Effector memory CD4-positive, alpha-beta T cell (primary cell): ENCODE measurements around the gene PRDM10.
A peak's percentile ranks its signal among the peaks of the same experiment; 100 is the strongest.
"Not testable (repeated sequence)": the region's sequence is repeated elsewhere in the genome, so short reads cannot be mapped to it uniquely, and the experiment has no call there.

Experiments used
- DNase-seq, 3 donors: peaks; one replicate each; pipeline ENCODE4 v3.0.0-alpha.2; 2020
- H3K27ac ChIP-seq: 2 replicates; pipeline ENCODE4 v1.7.0; 2013; ENCODE audit warnings: mild to moderate bottlenecking, low read length, moderate library complexity; ENCODE audit not compliant: insufficient read depth, poor library complexity, severe bottlenecking
- H3K27me3 ChIP-seq: replicated peaks from 2 replicates; pipeline ENCODE4 v1.7.0; 2013; ENCODE audit warnings: mild to moderate bottlenecking, low read length; ENCODE audit not compliant: insufficient read depth, control insufficient read depth, poor library complexity, severe bottlenecking
- H3K36me3 ChIP-seq: 2 replicates; pipeline ENCODE4 v1.7.0; 2013; ENCODE audit warnings: mild to moderate bottlenecking, low read length, moderate library complexity; ENCODE audit not compliant: control insufficient read depth, insufficient read depth
- H3K4me1 ChIP-seq: 2 replicates; pipeline ENCODE4 v1.7.0; 2013; ENCODE audit warnings: low read length, mild to moderate bottlenecking; ENCODE audit not compliant: control insufficient read depth, insufficient read depth, poor library complexity, severe bottlenecking
- H3K4me3 ChIP-seq: 2 replicates; pipeline ENCODE4 v1.7.0; 2013; ENCODE audit warnings: low read length, low read depth, mild to moderate bottlenecking; ENCODE audit not compliant: insufficient read depth, poor library complexity, severe bottlenecking
- H3K9me3 ChIP-seq: 2 replicates; pipeline ENCODE4 v1.7.0; 2013; ENCODE audit warnings: mild to moderate bottlenecking, low read length, moderate library complexity; ENCODE audit not compliant: control insufficient read depth

Gene PRDM10

GRCh38 chr11:130015846-130016245 is 13.2 kb upstream of the PRDM10 start:
- not testable (repeated sequence) for H3K9me3 ChIP-seq, H3K27ac ChIP-seq, H3K4me1 ChIP-seq, DNase-seq, H3K36me3 ChIP-seq, H3K27me3 ChIP-seq, H3K4me3 ChIP-seq

DNA sequence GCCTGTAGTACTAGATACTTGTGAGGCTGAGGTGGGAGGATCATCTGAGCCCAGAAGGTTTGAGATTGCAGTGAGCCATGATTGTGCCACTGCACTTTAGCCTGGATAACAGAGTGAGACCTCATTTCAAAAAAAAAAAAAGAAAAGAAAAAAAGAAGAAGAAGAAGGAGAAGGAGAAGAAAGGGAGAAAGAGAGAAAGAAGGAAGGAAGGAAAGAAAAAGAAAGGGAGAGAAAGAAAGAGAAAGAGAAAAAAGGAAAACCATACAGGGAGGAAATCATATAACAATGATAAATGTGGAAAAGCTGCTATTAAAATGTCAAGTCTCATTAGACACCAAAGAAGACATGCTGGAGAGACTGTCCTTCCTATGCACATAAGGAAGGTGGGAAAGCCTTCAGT is 5.7 kb upstream of the PRDM10 start:
- no peak overlapping the region for H3K27ac ChIP-seq
- H3K4me1 ChIP-seq = no peaks in the 10 kb centered on the region
- H3K4me3 ChIP-seq = no peak overlapping the region
- H3K9me3 ChIP-seq = no peaks in the 10 kb centered on the region
- H3K36me3 ChIP-seq = no peaks in the 10 kb centered on the region
- DNase-seq = no peak
- H3K27me3 ChIP-seq = no peaks in the 10 kb centered on the region

DNA sequence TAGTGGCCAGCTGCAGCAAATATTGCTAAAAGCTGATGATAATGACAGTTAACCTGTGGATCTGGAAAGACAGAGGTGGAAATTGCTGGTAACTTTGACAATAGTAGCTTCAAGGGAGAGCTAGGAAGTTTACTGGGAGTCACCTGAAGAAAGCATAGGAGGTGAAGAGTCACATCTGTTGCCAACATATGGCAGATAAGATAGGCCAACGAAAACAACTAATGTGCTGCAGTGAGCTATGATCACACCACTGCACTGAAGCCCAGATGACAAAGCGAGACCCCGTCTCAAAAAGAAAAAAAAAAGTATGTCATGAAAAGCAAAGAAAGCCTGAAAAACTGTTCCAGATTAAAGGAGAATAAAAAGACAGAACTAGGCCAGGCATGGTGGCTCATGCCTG is 4.3 kb upstream of the PRDM10 start:
- H3K4me3 ChIP-seq = no peak overlapping the region
- H3K4me1 ChIP-seq = no peaks in the 10 kb centered on the region
- no peak for DNase-seq
- no peak overlapping the region for H3K27ac ChIP-seq
- H3K9me3 ChIP-seq = no peaks in the 10 kb centered on the region
- no peaks in the 10 kb centered on the region for H3K27me3 ChIP-seq
- no peaks in the 10 kb centered on the region for H3K36me3 ChIP-seq

- H3K4me3 ChIP-seq = peak overlapping the region; percentile 79
- H3K9me3 ChIP-seq = no peaks in the 10 kb centered on the region
- H3K27me3 ChIP-seq = no peaks in the 10 kb centered on the region
- peak overlapping the region; percentile 99 for H3K27ac ChIP-seq
- DNase-seq = no peak
- peaks cover 8% of the 10 kb centered on the region for H3K4me1 ChIP-seq
- no peaks in the 10 kb centered on the region for H3K36me3 ChIP-seq
Measured at GRCh38 chr11:130003717-130004001, 1.0 kb upstream of the PRDM10 start.

DNA sequence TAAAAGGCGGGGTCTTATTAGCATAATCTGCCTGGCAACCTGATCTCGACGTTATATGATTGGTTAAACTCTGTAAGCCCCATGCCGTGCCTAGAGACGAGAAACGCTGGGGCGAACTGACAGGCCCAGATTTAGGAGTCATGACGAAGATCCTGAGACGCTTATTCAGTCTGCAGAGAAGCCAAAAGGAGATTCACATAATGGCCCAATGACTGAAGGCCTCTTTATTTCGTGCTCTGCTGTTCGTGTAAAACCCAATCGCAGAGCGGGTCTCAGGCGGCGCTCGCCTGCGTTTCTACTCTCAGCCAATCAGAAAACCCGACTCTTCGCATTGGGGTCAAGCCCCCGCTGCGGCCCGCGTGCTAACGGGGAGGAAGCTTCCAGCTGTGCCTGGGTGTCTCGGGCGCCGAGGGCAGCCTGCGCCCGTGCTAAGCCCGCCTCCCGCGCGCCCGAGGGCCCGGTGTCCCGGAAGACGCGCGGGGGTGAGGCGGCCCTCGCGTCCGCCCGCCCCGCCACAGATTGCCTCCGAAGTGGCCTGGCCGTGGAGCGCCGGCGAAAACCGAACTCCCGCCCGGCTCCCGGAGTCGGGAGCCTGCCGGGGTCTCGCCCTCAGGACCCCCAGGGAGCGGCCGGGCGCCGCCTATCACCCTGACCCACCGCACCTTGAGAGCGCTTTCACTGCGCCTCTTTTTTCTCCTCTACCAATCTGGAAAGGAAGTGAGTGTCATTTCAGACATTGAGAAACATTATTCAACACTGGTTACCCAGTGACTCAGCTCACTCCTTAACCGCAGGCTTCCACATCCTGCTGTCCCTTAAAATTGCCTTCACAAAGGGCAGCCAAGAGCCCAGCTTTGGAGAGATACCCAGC is 446 bp upstream of the PRDM10 start:
- Histone ChIP-seq H3K27me3 (no peaks in the 10 kb centered on the region), H3K4me1 (peaks cover 8% of the 10 kb centered on the region), H3K36me3 (no peaks in the 10 kb centered on the region), H3K4me3 (peak overlapping the region; percentile 79), H3K9me3 (no peaks in the 10 kb centered on the region), H3K27ac (peak overlapping the region; percentile 99)
- peak; percentile 83 to 88 (median 87) for DNase-seq

DNA sequence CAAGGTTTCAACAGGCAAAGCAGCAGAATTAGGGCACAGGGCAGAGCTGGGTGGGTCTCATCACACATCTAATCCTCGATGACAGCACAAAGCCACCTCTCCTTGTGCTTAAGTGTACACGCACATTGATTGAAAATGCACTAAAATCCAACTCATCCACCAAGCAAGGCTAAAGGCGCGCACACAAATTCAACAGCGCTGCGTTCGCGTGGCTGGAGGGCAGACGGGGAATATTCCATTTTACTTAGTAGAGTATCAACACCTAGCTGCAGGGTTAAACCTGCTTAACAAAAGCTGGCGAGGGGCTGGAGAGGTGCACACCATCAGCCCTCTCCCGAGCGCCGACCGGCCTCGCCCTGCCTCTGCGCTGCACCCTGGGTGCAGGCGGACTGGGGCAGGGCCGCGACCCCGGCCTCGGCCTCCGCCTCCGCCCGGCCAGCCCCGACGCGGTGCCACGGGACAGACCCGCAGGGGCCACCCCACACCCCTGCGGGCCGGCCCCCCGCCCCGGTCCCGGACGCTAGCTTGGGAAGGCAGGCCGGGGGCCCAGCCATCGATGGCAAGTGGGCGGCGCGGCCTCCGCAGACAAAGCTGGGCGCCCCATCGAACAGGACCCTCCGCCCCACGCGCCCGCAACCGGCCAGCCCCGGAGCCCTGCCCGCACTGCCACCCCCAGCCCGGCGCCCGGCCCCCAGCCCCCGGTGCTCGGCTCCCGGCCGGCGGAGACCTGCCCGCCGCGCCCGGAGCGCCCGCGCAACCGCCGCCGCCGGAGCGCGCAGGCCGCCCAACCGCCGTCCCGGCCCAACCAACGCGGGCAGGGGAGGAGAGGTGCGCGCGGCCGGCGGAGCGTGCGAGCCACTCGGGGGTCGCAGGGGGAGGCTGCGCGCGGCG is 929 bp downstream of the PRDM10 start:
- Histone ChIP-seq H3K4me1 (peaks cover 8% of the 10 kb centered on the region), H3K36me3 (no peaks in the 10 kb centered on the region), H3K9me3 (no peaks in the 10 kb centered on the region), H3K27me3 (no peaks in the 10 kb centered on the region), H3K4me3 (peak overlapping the region; percentile 79), H3K27ac (peak overlapping the region; percentile 99)
- DNase-seq = peak in 1 of 3 donors; percentile 22

GRCh38 chr11:130000552-130001176 is 2.0 kb downstream of the PRDM10 start:
- Histone ChIP-seq H3K9me3 (no peaks in the 10 kb centered on the region), H3K36me3 (no peaks in the 10 kb centered on the region), H3K27me3 (no peaks in the 10 kb centered on the region), H3K4me1 (peaks cover 8% of the 10 kb centered on the region), H3K4me3 (no peak overlapping the region), H3K27ac (peak overlapping the region; percentile 99)
- DNase-seq = no peak

DNA sequence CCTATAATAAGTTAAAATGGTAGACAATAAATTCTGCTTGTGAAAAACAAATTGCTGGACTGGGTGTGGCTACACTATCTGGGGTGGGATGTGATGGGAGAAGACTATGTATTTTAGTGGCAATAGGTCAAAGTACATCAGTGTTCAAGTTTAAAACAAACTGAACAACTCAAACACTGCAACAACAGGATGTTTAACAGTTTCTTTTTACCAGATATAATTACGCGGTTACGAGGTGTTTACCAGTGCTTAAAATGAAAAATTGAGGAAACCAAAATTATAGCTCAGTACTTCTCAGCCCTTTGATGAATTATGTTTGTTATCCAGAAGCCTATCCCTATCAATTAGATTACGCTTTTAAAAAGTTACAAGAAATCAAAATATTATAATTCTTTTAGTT is 3.2 kb downstream of the PRDM10 start:
- H3K9me3 ChIP-seq = no peaks in the 10 kb centered on the region
- peaks cover 8% of the 10 kb centered on the region for H3K4me1 ChIP-seq
- H3K27me3 ChIP-seq = no peaks in the 10 kb centered on the region
- no peak overlapping the region for H3K4me3 ChIP-seq
- H3K36me3 ChIP-seq = no peaks in the 10 kb centered on the region
- no peak for DNase-seq
- no peak overlapping the region for H3K27ac ChIP-seq

DNA sequence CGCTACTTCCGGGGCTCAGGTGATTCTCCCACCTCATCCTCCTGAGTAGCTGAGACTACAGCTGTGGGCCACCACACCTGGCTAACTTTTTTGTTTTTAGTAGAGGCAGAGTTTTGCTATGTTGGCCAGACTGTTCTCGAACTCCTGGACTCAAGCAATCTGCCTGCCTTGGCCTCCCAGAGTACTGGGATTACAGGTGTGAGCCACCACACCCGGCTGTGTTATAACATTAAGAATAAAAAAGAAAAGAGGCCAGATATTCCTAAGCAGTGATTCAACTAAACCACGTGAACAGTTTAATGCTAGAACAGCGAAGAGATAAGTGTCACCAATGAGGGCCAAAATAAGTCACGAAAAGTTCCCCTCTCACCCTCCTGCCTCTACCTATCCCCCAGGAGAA is 3.7 kb downstream of the PRDM10 start:
- H3K4me1 ChIP-seq = peaks cover 8% of the 10 kb centered on the region
- DNase-seq = no peak
- H3K27me3 ChIP-seq = no peaks in the 10 kb centered on the region
- H3K4me3 ChIP-seq = no peak overlapping the region
- no peak overlapping the region for H3K27ac ChIP-seq
- H3K36me3 ChIP-seq = no peaks in the 10 kb centered on the region
- H3K9me3 ChIP-seq = no peaks in the 10 kb centered on the region

DNA sequence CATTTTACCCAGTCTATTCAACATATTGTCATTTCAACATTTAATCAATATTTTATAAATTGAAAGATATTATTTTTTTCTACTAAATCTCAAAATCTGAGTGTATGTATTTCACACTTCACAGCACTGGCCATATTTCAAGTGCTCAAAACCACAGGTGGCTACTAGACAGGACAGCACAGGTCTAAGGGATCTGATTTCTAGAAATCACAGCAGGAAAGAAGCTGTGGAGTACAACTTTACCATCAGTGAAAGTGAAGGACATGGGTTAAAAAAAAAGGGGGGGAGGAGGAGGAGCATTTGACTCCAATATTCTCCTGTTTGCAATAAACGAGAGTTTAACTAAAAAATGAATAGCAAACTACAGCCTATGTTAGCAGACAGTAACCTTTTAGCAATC is 4.5 kb downstream of the PRDM10 start:
- Histone ChIP-seq H3K9me3 (no peaks in the 10 kb centered on the region), H3K27me3 (no peaks in the 10 kb centered on the region), H3K36me3 (no peaks in the 10 kb centered on the region), H3K4me3 (no peak overlapping the region), H3K27ac (no peak overlapping the region), H3K4me1 (peaks cover 8% of the 10 kb centered on the region)
- DNase-seq = no peak
